Glomerular endothelial cell (primary cell): ENCODE data around the gene STX10. TPM values are rescaled to one million over a fixed set of nuclear protein-coding genes. Genes with fewer than 3 reads are reported as not detected.

ENCODE experiments used
- DNase-seq: peaks from one replicate; pipeline ENCODE4 v3.0.0-alpha.2; 2011; ENCODE audit warnings: low read depth, low spot score; ENCODE audit errors: extremely low read depth
- total RNA-seq: library from RNA; depleted of rRNA; stranded (reverse); fragments of >200 nt; gene quantifications from 2 replicates; pipeline ENCODE4 v1.2.3, GENCODE V29; 2015

Gene STX10
- total RNA-seq, 1 donor from 2014 or later = 74.7 TPM

- DNase-seq = no peak
These were observed 3.2 kb downstream of the STX10 start for GRCh38 chr19:13146763-13147563.

GRCh38 chr19:13139633-13140311, 10.4 kb downstream of the STX10 start:
- no peak for DNase-seq

- DNase-seq = no peak
These were observed 11.3 kb downstream of the STX10 start for GRCh38 chr19:13138916-13139198.

GRCh38 chr19:13138171-13138915, 11.8 kb downstream of the STX10 start:
- no peak for DNase-seq

- no peak for DNase-seq
These were observed 12.8 kb downstream of the STX10 start for GRCh38 chr19:13137290-13137794.

GRCh38 chr19:13135068-13136062, 14.8 kb downstream of the STX10 start:
- no peak for DNase-seq

- no peak for DNase-seq
These were observed 15.5 kb downstream of the STX10 start for GRCh38 chr19:13134626-13135025.

- DNase-seq = no peak
These were observed 16.8 kb downstream of the STX10 start for GRCh38 chr19:13133241-13133870.

- no peak for DNase-seq
These were observed 17.5 kb downstream of the STX10 start for GRCh38 chr19:13132471-13133180.

GRCh38 chr19:13130886-13131490, 19.2 kb downstream of the STX10 start:
- DNase-seq = no peak

GRCh38 chr19:13129384-13129783, 20.8 kb downstream of the STX10 start:
- no peak for DNase-seq

- no peak for DNase-seq
These were observed 21.6 kb downstream of the STX10 start for GRCh38 chr19:13128583-13128982.

- DNase-seq = no peak
These were observed 22.2 kb downstream of the STX10 start for GRCh38 chr19:13127811-13128575.

GRCh38 chr19:13127051-13127450, 23.1 kb downstream of the STX10 start:
- no peak for DNase-seq

- DNase-seq = no peak
These were observed 26.9 kb downstream of the STX10 start for GRCh38 chr19:13122980-13123957.

GRCh38 chr19:13122275-13122878, 27.8 kb downstream of the STX10 start:
- no peak for DNase-seq
